ENCODE measurements around the gene TUBB3. TPM values are rescaled to one million over a fixed set of nuclear protein-coding genes. Genes with fewer than 3 reads are reported as not detected.

The TUBB3 gene
- total and polyA plus RNA-seq, 2 donors from 2014 or later, result 3.4 to 35.0 TPM

DNA sequence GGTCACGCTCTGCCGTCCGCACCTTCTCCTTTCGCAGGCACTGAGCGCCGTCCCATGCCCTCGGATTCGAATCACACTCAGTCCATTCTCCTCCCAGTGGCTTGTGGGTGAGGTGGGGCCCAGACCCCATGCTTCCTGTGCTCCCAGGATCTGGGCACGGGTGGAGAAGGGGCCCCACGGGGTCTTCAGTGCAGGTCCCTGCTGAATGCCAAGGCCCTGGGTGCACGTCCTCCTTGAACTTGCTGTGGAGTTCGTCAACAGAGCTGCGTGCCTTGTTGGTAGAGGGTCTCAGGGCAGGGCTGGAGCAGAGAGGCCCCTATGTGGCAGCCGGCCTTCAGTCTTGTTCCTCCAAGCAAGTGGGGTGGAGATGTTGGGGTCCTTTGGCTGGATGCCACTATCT lies 11.8 kb upstream of the TUBB3 start:
- intact Hi-C loops (cut with DNase I), result no loop called here
- FAIRE-seq (no peak), DNase-seq (no peak)
- no peaks in the 10 kb centered on the region for H3K4me1 ChIP-seq (ENCODE audit: control insufficient read depth in 2 of 3, insufficient read depth in 2 of 3, low read depth in 1 of 3, low read length in 3 of 3)
- no peak overlapping the region for H3K4me3 ChIP-seq (ENCODE audit: low read length in 3 of 3)
- H3K9ac ChIP-seq (ENCODE audit: low read length in 3 of 3), result no peak overlapping the region
- H3K27ac ChIP-seq (ENCODE audit: low read depth in 2 of 2, low read length in 2 of 2), result no peak overlapping the region
- H3K36me3 ChIP-seq (ENCODE audit: control insufficient read depth in 2 of 3, insufficient read depth in 3 of 3, low read length in 3 of 3), result peaks cover 6 to 21% (median 10%) of the 10 kb centered on the region in 3 donors
- no peaks in the 10 kb centered on the region for H3K27me3 ChIP-seq (ENCODE audit: control insufficient read depth, insufficient read depth, low read length)
- TF ChIP-seq, protein P1, sequence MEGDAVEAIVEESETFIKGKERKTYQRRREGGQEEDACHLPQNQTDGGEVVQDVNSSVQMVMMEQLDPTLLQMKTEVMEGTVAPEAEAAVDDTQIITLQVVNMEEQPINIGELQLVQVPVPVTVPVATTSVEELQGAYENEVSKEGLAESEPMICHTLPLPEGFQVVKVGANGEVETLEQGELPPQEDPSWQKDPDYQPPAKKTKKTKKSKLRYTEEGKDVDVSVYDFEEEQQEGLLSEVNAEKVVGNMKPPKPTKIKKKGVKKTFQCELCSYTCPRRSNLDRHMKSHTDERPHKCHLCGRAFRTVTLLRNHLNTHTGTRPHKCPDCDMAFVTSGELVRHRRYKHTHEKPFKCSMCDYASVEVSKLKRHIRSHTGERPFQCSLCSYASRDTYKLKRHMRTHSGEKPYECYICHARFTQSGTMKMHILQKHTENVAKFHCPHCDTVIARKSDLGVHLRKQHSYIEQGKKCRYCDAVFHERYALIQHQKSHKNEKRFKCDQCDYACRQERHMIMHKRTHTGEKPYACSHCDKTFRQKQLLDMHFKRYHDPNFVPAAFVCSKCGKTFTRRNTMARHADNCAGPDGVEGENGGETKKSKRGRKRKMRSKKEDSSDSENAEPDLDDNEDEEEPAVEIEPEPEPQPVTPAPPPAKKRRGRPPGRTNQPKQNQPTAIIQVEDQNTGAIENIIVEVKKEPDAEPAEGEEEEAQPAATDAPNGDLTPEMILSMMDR (IDR thresholded peaks at IDR 0.05; ENCODE audit: borderline replicate concordance, extremely low read depth, insufficient read depth), result no peak
- no peaks in the 10 kb centered on the region for H3K9me3 ChIP-seq (ENCODE audit: control insufficient read depth in 2 of 3, insufficient read depth in 1 of 3, low read length in 3 of 3)

DNA sequence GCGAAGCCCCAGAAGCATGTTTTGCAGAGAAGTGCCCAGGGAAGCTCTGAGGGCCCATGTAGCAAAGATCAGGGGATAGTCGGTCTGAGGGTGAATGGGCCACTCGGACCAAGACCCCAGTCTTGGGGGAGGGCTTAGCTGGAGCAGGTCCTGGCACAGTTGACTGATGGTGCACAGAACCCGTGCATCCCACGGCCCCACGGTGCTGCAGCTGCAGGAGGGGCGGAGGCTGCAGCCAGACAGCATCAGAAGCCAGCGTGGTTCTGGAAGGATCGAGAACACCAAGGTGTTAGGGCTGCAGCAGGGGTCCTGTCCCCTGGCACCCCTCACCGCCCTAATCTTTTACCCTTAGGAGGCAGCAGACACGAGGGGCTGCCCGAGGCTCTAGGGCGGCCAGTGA lies 11.0 kb upstream of the TUBB3 start:
- no peaks in the 10 kb centered on the region for H3K4me1 ChIP-seq (ENCODE audit: control insufficient read depth in 2 of 3, insufficient read depth in 2 of 3, low read depth in 1 of 3, low read length in 3 of 3)
- DNase-seq, result no peak
- no peaks in the 10 kb centered on the region for H3K9me3 ChIP-seq (ENCODE audit: control insufficient read depth in 2 of 3, insufficient read depth in 1 of 3, low read length in 3 of 3)
- H3K27me3 ChIP-seq (ENCODE audit: control insufficient read depth, insufficient read depth, low read length), result no peaks in the 10 kb centered on the region
- intact Hi-C loops (cut with DNase I), result no loop called here
- no peak overlapping the region for H3K4me3 ChIP-seq (ENCODE audit: low read length in 3 of 3)
- H3K9ac ChIP-seq (ENCODE audit: low read length in 3 of 3), result no peak overlapping the region
- H3K36me3 ChIP-seq (ENCODE audit: control insufficient read depth in 2 of 3, insufficient read depth in 3 of 3, low read length in 3 of 3), result peaks cover 0 to 14% (median 4%) of the 10 kb centered on the region in 3 donors
- TF ChIP-seq, protein P1 (IDR thresholded peaks at IDR 0.05; ENCODE audit: borderline replicate concordance, extremely low read depth, insufficient read depth), result no peak
- H3K27ac ChIP-seq (ENCODE audit: low read depth in 2 of 2, low read length in 2 of 2), result no peak overlapping the region
- no peak for FAIRE-seq

DNA sequence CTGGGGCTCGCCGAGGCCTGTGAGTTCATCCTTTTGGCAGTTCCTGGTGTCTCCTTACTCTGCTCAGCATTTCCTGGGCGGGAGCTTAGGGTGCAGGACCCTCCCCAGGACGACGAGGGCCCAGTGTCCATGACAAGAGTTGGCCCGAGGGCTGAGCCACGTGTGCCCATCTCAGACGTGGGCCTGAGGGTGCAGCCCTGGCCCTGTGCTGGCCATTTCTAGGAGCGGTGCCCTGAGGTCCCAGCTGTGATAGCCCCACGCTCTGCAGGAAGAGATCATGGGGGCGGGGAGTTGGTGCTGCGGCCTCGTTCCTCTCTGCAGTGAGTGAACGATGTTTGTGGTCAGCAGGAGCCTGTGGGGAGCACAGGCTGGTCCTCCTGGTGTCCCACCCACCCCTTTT lies 10.5 kb upstream of the TUBB3 start:
- FAIRE-seq (no peak), DNase-seq (no peak)
- TF ChIP-seq, protein P1 (IDR thresholded peaks at IDR 0.05; ENCODE audit: borderline replicate concordance, extremely low read depth, insufficient read depth), result no peak
- intact Hi-C loops (cut with DNase I), result no loop called here
- Histone ChIP-seq H3K4me1 (ENCODE audit: control insufficient read depth in 2 of 3, insufficient read depth in 2 of 3, low read depth in 1 of 3, low read length in 3 of 3) (no peaks in the 10 kb centered on the region), H3K27me3 (ENCODE audit: control insufficient read depth, insufficient read depth, low read length) (no peaks in the 10 kb centered on the region), H3K9ac (ENCODE audit: low read length in 3 of 3) (no peak overlapping the region), H3K4me3 (ENCODE audit: low read length in 3 of 3) (no peak overlapping the region), H3K9me3 (ENCODE audit: control insufficient read depth in 2 of 3, insufficient read depth in 1 of 3, low read length in 3 of 3) (no peaks in the 10 kb centered on the region), H3K27ac (ENCODE audit: low read depth in 2 of 2, low read length in 2 of 2) (no peak overlapping the region), H3K36me3 (ENCODE audit: control insufficient read depth in 2 of 3, insufficient read depth in 3 of 3, low read length in 3 of 3) (peaks cover 0 to 14% (median 4%) of the 10 kb centered on the region in 3 donors)

Data from kidney (tissue), 14 donors.